ENCODE results near the gene TPGS2. TPM values are rescaled to one million over a fixed set of nuclear protein-coding genes. Genes with fewer than 3 reads are reported as not detected.

TPGS2 gene
- total and polyA plus RNA-seq, 2 experiments from 2014 or later, result 161 to 185 TPM

DNA sequence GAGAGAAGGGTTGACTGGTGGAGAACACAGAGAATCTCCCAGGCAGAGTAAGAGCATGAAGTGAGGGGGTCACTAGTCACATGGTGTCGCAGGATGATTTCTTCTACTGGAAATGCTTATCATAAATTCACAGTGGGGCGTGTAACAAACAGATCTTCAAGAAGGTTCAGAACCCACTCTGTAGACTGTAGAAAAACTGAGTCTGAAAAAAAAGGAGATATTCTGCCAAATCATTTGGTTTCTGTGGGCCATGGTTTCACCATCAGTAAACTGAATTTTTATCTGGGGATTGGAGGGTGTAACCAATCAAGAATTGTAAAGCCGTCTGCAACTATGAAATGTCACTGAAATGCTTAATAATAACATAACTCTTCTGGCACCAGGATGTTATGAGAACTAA, 15.0 kb downstream of the TPGS2 start:
- TF ChIP-seq, protein P1, sequence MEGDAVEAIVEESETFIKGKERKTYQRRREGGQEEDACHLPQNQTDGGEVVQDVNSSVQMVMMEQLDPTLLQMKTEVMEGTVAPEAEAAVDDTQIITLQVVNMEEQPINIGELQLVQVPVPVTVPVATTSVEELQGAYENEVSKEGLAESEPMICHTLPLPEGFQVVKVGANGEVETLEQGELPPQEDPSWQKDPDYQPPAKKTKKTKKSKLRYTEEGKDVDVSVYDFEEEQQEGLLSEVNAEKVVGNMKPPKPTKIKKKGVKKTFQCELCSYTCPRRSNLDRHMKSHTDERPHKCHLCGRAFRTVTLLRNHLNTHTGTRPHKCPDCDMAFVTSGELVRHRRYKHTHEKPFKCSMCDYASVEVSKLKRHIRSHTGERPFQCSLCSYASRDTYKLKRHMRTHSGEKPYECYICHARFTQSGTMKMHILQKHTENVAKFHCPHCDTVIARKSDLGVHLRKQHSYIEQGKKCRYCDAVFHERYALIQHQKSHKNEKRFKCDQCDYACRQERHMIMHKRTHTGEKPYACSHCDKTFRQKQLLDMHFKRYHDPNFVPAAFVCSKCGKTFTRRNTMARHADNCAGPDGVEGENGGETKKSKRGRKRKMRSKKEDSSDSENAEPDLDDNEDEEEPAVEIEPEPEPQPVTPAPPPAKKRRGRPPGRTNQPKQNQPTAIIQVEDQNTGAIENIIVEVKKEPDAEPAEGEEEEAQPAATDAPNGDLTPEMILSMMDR (IDR thresholded peaks at IDR 0.05; ENCODE audit: low read depth, low read length), result no peak
- Histone ChIP-seq H3K4me1 (ENCODE audit: low read depth) (peaks cover 18% of the 10 kb centered on the region), H3K36me3 (no peaks in the 10 kb centered on the region), H3K9me3 (ENCODE audit: low read depth) (no peaks in the 10 kb centered on the region), H3K4me3 (no peak overlapping the region), H3K27me3 (no peaks in the 10 kb centered on the region), H3K27ac (no peak overlapping the region)
- no peak for DNase-seq (ENCODE audit: low read depth in 1 of 2, low spot score in 1 of 2)

DNA sequence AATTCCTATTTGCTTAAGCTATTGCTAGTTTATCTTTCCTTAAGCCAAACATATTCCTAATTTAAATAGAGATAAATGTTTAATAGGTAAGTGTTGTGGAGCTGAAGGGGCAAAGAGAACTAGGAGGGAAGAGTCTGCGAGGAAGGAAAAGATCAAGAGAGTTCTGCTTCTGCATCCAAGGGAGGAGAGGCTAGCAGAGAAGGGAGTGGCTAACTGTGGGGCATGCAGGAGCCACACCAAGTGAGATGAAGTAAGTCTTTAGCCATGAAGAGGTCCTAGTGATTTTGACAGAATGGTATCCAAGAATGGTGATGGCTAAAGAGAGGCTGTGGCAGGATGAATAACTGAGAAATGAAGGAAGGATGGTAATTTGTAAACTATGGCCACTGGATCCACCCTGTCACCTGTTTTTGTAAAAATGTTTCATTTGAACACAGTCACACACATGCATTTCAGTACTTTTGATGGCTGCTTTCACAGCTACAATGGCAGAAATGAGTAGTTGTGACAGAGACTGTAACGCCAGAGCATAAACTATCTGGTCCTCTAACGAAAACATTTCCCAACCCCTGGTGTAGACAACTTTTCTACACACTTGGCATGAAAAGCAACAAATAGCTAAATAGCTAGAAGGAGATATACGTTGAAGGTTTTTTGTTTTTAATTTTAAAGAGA, 15.6 kb downstream of the TPGS2 start:
- no peaks in the 10 kb centered on the region for H3K9me3 ChIP-seq (ENCODE audit: low read depth)
- no peaks in the 10 kb centered on the region for H3K36me3 ChIP-seq
- TF ChIP-seq, protein P1 (IDR thresholded peaks at IDR 0.05; ENCODE audit: low read depth, low read length), result no peak
- H3K27me3 ChIP-seq, result no peaks in the 10 kb centered on the region
- H3K4me1 ChIP-seq (ENCODE audit: low read depth), result peaks cover 18% of the 10 kb centered on the region
- H3K27ac ChIP-seq, result no peak overlapping the region
- DNase-seq (ENCODE audit: low read depth in 1 of 2, low spot score in 1 of 2), result no peak
- H3K4me3 ChIP-seq, result no peak overlapping the region

DNA sequence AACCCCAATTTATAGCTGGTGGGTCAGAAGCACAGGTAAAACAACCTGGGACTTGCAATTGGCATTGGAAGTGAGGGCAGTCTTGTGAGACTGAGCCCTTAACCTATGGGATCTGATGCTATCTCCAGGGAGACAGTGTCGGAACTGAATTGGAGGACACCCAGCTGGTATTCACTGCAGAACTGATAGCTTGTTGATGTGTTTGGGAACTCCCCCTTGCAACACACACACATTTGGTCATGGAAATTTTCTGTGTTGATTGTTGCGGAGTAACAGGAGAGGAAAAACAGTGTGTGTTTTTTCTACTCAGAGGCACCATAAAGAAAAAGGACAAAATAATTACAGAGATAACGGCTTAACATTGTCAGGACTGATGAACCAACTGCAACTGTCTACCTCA, 16.1 kb downstream of the TPGS2 start:
- no peaks in the 10 kb centered on the region for H3K27me3 ChIP-seq
- H3K27ac ChIP-seq, result no peak overlapping the region
- no peak overlapping the region for H3K4me3 ChIP-seq
- no peaks in the 10 kb centered on the region for H3K36me3 ChIP-seq
- TF ChIP-seq, protein P1 (IDR thresholded peaks at IDR 0.05; ENCODE audit: low read depth, low read length), result no peak
- H3K4me1 ChIP-seq (ENCODE audit: low read depth), result peaks cover 18% of the 10 kb centered on the region
- DNase-seq (ENCODE audit: low read depth in 1 of 2, low spot score in 1 of 2), result peak in 1 of 2 donors; percentile 74
- H3K9me3 ChIP-seq (ENCODE audit: low read depth), result no peaks in the 10 kb centered on the region

DNA sequence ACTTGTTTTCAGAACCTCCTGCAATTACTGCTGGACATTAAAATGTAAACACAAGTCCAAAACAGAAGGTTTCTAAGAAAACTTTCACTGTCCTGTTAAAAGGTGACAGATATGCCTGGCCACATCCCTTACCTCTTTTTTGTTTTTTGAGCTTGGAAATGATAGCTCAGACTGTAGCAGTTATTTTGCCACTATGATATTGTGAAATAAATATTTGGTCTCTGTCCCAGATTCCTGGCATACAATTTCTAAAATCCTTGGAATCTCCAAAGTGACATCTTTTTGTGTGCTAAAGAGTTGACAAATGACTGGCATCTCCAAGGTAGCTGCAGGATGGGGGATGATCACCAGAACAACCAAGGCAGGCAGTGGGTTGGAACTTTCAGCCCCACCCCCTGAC, 16.8 kb downstream of the TPGS2 start:
- no peak overlapping the region for H3K4me3 ChIP-seq

DNA sequence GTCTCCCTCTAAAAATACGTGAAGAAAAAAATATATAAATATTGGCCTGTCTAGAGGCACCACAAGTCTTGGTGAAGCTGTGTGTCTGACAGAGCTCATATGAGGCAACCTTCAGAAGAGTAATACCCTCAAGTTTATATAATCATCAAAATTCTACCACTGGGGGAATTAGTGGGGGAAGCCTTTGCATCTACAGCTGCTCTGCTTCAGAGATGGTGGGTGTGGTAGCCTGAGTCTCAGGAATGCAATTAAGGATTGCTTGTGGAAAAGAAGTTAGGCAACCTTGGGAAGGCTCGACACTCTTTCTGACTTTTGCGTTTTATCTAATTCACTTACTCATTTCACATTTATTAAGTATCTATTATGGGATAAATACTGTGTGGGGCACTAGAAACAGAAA, 17.4 kb downstream of the TPGS2 start:
- Histone ChIP-seq H3K27me3 (no peaks in the 10 kb centered on the region), H3K9me3 (ENCODE audit: low read depth) (no peaks in the 10 kb centered on the region), H3K4me3 (no peak overlapping the region), H3K27ac (no peak overlapping the region), H3K4me1 (ENCODE audit: low read depth) (peaks cover 18% of the 10 kb centered on the region), H3K36me3 (no peaks in the 10 kb centered on the region)
- TF ChIP-seq, protein P1 (IDR thresholded peaks at IDR 0.05; ENCODE audit: low read depth, low read length), result no peak
- DNase-seq (ENCODE audit: low read depth in 1 of 2, low spot score in 1 of 2), result peak in 1 of 2 donors; percentile 58

More for the DNA sequence above, 16.8 kb downstream of the TPGS2 start:
- peaks cover 18% of the 10 kb centered on the region for H3K4me1 ChIP-seq (ENCODE audit: low read depth)
- no peaks in the 10 kb centered on the region for H3K9me3 ChIP-seq (ENCODE audit: low read depth)
- TF ChIP-seq, protein P1 (IDR thresholded peaks at IDR 0.05; ENCODE audit: low read depth, low read length), result no peak
- no peaks in the 10 kb centered on the region for H3K27me3 ChIP-seq
- H3K27ac ChIP-seq, result no peak overlapping the region
- H3K36me3 ChIP-seq, result no peaks in the 10 kb centered on the region
- DNase-seq (ENCODE audit: low read depth in 1 of 2, low spot score in 1 of 2), result peak in 1 of 2 donors; percentile 28
